ENCODE measurements around the gene NEMF.
"Not testable (repeated sequence)": the region's sequence is repeated elsewhere in the genome, so short reads cannot be mapped to it uniquely, and the experiment has no call there.

Gene NEMF

GRCh38 chr14:49880267-49881064 lies 27.9 kb upstream of the NEMF start:
- no peak for DNase-seq

GRCh38 chr14:49879646-49880204 lies 27.1 kb upstream of the NEMF start:
- peak in 3 of 56 donors; percentile 1 to 8 (median 2) for DNase-seq

DNA sequence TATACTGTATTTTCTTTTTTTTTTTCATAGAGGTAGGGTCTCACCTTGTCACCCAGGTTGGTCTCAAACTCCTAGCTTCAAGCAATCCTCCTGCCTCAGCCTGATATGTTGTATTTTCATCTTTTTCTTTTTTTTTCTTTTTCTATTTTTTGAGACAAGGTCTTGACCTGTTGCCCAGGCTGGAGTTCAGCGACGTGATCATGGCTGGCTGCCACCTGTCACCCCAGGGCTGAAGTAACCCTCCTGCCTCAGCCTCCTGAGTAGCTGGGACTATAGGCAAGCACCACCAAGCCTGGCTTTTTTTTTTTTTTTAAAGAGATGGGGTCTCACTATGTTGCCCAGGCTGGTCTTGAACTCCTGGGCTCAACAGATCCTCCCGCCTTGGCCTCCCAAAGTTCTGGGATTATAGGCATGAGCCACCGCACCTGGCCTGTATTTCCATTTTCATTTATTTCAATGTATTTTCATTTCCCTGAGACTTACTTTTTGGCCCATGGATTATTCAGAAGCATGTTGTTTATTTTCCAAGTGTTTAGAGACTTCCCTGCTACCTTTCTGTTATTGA lies 24.1 kb upstream of the NEMF start:
- no peak for DNase-seq

GRCh38 chr14:49875640-49876198 lies 23.1 kb upstream of the NEMF start:
- no peak for DNase-seq

DNA sequence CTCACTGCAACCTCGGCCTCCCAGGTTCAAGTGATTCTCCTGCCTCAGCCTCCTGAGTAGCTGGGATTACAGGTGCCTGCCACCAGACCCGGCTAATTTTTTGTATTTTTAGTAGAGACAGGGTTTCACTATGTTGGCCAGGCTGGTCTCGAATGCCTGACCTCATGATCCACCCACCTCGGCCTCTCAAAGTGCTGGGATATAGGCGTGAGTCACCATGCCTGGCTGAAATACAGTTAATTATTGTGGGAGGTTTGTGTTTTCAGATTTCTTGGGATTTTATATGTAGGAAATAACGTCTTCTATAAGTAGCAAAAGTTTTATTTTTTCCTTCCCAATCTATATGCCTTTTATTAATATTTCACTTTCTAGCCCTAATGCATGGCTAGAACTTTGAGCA lies 21.0 kb upstream of the NEMF start:
- DNase-seq, result not testable (repeated sequence)

GRCh38 chr14:49870908-49871307 lies 18.3 kb upstream of the NEMF start:
- DNase-seq, result no peak

DNA sequence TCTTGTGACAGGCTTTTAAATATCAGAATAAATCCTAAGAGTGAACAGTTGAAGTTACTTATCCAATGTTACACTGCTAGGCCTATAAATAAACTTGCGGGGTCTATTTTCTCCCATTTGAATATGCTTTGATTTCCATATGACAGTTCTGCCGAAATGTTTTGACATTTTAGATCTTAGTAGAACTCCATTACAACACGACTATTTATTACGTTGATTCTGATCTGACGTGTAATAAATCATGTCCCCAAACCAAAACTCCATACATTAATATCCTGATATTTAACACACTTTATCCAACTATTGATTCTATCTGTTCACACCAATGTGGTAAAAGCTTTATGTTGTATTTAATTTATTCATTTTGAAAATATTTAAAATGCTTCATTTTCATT lies 16.1 kb upstream of the NEMF start:
- no peak for DNase-seq

DNA sequence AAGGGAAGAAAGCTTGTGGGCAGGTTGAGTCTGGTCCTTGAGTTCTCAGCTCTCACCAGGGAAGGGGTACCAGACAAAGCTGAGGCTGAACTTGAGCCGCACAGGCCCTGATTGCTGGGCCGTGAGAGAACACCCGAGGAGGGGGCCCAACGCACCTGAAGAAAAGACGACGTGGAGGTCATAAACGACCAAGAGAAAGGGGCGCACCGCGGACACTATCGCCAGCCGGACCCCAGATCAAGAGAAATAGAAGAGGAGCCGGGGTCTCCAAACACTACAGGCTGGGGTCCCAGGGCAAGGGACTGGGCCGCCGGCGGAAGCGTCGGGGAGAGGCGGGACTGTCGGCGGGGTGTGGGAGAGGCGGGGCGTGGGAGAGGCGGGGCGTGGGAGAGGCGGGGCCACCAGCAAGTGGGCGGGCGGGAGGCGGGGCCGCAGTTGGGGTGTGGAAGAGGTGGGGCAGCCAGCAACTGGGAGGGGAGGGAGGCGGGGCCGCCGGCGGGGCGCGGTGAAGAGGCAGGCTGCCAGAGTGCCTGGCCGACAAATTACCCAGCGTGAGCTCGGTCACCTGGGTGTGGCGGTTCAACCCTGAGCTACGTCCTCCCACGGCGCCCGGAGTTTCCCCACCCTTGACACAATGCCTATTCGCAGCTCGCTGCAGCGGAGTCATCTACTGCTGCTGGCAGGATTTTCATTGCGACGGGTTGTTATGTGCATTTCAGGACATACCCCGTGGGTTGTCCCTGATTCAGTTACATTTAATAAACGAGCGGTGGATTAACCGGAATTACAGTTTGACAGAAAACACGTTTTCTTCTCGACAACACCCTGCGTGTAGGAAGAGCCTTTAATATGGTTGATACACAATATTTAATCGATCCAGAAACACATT lies 15.5 kb upstream of the NEMF start:
- peak; percentile 61 to 98 (median 92) for DNase-seq

- peak in 42 of 56 donors; percentile 1 to 82 (median 31) for DNase-seq
These were observed 12.9 kb upstream of the NEMF start for GRCh38 chr14:49865431-49865859.

- DNase-seq, result no peak
These were observed 11.1 kb upstream of the NEMF start for GRCh38 chr14:49863487-49864281.

DNA sequence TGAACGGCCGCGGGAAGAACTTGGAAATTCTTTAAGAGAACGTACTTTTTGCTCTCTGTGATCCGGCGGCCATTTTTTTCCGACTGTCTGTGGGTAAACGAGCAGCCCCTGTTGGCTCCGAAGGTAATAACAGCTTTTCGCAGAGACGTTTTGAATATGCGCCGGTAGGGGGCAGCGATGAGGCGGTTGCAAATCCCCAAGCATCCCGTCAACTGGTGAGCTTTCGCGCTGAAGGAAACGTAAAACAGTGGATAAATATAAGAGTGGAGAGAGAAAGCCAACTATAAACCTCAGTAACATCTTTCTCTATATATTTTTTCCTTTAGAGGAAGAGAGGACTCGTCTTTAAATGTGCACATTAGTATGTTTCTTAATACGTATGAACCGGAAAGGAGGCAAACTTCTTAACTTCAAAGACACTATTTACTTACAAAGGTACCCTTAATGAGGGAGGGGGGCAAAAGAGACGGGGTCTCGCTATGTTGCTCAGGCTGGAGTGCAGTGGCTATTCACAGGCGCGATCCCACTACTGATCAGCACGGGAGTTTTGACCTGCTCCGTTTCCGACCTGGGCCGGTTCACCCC lies 9.6 kb upstream of the NEMF start:
- peak in 53 of 56 donors; percentile 8 to 99 (median 75) for DNase-seq

DNA sequence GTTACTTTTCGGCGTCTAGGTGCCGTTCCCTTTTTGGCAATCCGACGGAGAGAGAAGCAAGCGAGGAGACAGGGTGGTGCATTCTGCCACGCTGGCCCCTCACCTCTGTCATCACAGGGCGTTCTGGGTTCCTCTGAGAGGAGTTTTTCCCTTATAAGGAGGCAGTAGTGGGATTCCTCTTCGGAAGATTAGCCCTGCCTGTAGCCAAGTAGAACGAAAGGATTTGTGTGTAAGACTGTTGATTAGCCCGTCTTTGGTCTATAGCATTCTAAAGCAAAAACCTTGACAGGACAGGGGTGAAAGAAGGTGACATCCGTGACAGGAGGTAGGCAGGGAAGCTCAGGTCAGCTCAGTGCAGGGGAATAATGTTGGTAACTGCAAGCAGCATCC lies 9.1 kb upstream of the NEMF start:
- peak in 40 of 56 donors; percentile 14 to 77 (median 56) for DNase-seq

GRCh38 chr14:49860988-49861698 lies 8.6 kb upstream of the NEMF start:
- DNase-seq, result no peak

GRCh38 chr14:49858383-49858782 lies 5.8 kb upstream of the NEMF start:
- DNase-seq, result no peak

GRCh38 chr14:49857427-49858003 lies 4.9 kb upstream of the NEMF start:
- no peak for DNase-seq

GRCh38 chr14:49853572-49854375 lies 1.2 kb upstream of the NEMF start:
- peak in 45 of 56 donors; percentile 2 to 73 (median 28) for DNase-seq

DNA sequence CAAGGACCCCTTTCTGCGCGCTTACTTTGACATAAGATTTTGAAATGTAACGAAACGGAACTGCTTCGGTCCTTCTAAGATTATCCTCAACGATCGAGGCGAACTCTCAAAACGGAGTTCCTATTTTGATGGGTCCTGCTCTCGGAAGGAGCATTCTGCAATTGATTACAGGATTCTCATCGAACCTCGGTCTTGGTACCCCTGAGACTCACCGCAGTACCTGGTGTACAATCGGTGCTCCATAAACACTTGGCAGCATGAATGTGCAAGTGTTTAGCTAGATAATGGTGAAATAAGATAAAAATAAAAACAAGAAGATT lies 530 bp upstream of the NEMF start:
- DNase-seq, result peak in 1 of 56 donors; percentile 58

DNA sequence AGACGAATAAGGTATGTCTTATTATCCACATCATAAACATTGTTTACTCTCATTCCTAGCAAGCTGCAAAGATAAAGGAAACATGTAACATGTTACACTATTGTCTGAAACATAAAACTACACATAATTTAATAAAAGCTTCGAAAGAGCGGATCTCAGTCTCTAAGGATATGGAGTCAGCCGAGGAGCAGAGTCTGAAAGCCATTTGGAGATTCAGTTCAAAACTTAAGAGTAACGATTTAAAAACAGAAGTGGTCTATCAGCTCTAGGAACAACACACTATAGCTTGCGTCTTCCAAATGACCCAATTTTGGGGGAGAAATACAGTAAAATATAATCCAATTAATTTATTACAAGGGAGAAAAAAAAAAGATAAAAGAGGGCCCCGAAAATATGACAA lies 775 bp downstream of the NEMF start:
- DNase-seq, result no peak

Data from nucleus accumbens (tissue), 56 donors.